ENCODE results near the gene TMBIM4.
A peak's percentile ranks its signal among the peaks of the same experiment; 100 is the strongest.

The TMBIM4 gene

DNA sequence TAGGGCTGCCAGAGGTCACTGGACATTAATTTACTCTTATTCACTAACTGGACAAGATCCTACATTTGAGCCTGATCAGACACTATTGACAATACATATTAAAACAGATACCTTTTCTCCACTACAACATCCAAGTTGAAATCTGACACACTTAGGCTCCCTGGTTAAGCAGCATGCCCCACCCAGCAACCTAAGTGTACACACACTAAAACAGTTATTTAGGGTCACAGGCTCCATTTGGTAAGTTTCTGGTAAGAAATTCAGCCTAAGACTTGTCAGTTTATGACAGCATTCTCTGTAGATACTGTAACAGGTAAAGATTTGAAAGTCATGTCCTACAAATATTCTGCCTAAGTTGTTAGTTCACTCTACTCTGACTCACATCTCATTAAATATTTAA, 27.0 kb downstream of the TMBIM4 start:
- DNase-seq (ENCODE audit: insufficient read length, low spot score), result no peak
- no peak for FAIRE-seq

DNA sequence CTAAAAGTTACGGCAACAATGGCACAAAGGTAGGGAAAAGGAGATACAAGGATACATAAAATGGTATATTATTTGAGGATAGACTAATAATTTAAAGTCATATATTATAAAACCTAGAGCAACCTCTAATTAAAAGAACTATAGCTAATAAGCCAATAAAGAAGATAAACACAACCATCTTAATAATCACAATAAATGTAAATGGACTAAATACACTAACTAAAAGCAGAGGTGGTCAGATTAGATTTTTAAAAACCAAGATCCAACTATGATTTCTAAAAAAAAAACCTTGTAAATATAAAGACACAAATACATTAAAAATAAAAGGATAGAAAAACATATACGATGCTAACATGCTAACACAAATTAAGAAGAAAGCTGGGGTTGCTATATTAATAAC, 28.5 kb downstream of the TMBIM4 start:
- no peak for FAIRE-seq
- DNase-seq (ENCODE audit: insufficient read length, low spot score), result no peak

DNA sequence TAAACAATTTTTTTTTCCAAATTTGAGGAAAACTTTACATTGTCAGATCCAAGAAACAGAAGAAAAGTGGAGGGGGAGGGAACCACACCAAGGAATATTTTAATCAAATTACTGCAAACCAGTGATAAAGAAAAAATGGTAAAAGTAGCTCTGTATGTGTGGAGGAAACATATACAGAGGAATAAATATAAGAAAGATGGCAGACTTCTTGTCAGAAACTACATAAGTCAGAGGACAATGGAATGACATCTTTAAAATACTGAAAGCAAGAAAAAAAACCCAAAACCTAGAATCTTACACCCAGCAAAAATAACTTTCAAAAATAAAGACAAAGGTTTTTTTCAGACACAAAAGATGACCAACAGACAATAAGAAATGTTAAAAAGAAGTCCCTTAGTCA, 29.1 kb downstream of the TMBIM4 start:
- FAIRE-seq, result no peak

GRCh38 chr12:66139328-66139727, 30.5 kb downstream of the TMBIM4 start:
- DNase-seq (ENCODE audit: insufficient read length, low spot score) (no peak), FAIRE-seq (no peak)

More for the DNA sequence above, 29.1 kb downstream of the TMBIM4 start:
- DNase-seq (ENCODE audit: insufficient read length, low spot score), result no peak

DNA sequence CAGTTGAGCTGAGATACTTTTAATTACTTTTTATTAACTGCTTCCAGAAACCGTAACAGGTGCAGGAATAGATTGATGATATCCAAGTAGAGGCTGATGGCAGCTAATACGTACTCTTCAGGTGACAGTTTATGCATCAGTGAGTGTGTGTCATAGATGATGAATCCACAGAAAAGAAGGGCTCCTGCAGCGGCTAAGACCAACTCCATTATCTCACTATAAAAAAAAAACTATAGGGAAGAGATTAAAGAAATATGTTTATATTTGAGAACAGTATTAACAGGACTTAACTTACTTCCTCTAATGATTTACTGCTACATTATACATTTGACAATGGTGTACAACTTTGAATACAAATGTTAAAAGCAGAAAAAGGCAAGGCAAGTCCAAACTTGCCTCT, 31.9 kb downstream of the TMBIM4 start:
- FAIRE-seq (no peak), DNase-seq (ENCODE audit: insufficient read length, low spot score) (no peak)

GRCh38 chr12:66132408-66132807, 37.4 kb downstream of the TMBIM4 start:
- FAIRE-seq (no peak), DNase-seq (ENCODE audit: insufficient read length, low spot score) (peak; percentile 23)

DNA sequence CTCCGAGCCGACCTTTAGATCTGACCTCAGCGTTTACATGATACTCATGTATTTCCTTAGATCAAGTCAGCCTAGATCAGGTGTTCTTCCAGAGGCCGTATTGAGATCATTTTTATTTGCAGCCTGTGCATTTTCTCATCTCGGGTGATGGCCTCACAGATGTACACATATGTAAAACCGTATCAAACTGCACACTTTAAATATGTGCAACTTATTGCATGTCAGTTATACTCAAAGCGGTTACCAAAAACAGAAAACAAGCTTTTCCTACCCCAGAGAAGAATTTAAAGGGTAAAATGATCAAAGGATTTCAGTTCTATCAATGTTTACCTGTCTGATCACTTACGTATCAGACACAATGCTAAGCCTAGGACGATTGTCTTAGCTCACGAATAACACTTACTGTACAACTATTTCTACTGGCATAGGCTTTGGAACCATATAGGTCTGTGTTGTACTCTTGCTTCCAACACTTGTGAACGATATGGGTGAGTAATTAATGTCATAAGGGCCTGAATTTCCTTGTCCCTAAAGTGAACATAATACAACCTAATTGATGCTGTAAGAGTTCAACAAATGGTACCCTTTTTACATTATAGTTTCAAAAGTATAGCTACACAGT, 38.6 kb downstream of the TMBIM4 start:
- FAIRE-seq (no peak), DNase-seq (ENCODE audit: insufficient read length, low spot score) (no peak)

GRCh38 chr12:66130267-66131066, 39.3 kb downstream of the TMBIM4 start, which contains the start of gene LLPH:
TSS of gene LLPH (minus strand) at chr12:66130750. CDS start at chr12:66129106, 1,644 bp downstream.
- DNase-seq (ENCODE audit: insufficient read length, low spot score) (peak; percentile 78), FAIRE-seq (peak; percentile 66)

DNA sequence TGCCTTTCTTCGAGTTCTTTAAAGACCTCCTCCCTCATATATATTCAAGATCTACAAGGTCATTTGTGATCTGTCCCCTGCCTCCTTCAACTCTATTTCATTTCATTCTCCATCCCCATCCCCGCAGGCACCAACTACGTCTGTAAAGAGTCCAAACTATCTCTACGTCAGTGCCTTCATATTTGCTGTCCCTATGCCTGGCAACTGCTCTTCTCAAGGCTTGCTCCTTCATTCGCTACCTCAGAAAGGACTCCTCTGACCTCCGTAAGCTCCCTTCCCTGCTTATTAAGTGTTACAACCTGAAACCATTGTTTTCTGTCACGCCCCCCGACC, 39.9 kb downstream of the TMBIM4 start:
- FAIRE-seq (no peak), DNase-seq (ENCODE audit: insufficient read length, low spot score) (no peak)

GRCh38 chr12:66127650-66128049, 42.1 kb downstream of the TMBIM4 start:
- FAIRE-seq, result no peak

DNA sequence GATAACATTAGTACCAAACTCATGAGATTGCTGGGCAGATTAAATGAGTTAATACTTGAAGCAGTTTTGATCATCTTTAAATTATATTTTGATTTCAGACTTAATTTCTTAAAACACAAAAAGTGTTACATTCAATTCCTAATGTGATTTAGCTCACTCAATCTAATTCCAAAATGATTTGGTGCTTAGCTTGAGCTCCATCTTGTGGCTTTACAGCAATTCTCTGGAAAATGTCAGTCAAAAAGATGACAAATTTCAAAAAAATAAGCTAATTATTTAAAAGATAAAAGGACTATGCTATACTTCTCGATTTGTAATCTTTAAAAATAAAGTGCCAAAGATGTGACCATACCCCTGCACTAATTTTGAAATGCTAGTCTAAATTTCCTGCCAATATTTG, 49.3 kb downstream of the TMBIM4 start:
- FAIRE-seq, result no peak
- no peak for DNase-seq (ENCODE audit: insufficient read length, low spot score)

More at GRCh38 chr12:66127650-66128049, 42.1 kb downstream of the TMBIM4 start:
- DNase-seq (ENCODE audit: insufficient read length, low spot score), result no peak

DNA sequence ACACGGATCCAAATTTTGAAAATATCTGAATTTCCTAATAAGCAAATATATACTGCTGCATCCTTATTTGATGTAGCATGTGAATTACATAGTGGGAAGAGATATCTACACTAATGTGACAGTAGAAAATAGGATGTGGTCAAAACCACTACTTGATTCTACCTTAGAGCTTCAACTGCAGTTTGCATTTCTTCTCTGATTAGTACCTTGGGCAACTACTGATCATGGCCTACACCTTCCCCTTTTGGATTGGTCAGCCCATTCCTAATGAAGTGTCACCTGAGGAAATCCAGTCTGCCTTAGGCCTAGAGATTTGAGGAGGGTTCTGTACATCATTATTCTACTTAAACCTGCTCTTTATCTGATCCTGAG, 49.9 kb downstream of the TMBIM4 start:
- FAIRE-seq, result no peak

GRCh38 chr12:66119229-66119869, 50.4 kb downstream of the TMBIM4 start:
- FAIRE-seq (no peak), DNase-seq (ENCODE audit: insufficient read length, low spot score) (no peak)

More for the DNA sequence above, 49.9 kb downstream of the TMBIM4 start:
- no peak for DNase-seq (ENCODE audit: insufficient read length, low spot score)

DNA sequence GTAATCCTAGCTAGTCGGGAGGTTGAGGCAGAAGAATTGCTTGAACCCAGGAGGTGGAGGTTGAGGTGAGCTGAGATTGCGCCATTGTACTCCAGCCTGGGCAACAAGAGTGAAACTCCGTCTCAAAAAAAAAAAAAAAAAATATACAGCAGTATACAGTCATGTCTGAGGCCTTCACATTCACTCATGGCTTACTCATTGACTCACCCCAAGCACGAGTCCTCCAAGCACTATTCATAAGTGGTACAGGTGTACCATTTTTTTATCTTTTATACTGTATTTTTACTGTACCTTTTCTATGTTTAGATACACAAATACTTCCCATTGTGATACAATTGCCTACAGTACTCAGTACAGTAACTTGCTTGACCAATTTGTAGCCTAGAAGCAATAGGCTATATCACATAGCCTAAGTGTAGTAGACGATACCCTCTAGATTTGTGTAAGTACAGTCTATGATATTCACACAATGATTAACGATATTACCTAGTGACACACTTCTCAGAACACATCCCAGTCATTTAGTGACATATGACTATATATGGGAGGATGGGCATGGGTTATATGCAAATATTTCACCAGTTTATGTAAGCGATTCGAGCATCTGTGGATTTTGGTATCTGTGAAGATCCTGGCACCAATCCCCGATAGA, 51.4 kb downstream of the TMBIM4 start:
- no peak for FAIRE-seq

DNA sequence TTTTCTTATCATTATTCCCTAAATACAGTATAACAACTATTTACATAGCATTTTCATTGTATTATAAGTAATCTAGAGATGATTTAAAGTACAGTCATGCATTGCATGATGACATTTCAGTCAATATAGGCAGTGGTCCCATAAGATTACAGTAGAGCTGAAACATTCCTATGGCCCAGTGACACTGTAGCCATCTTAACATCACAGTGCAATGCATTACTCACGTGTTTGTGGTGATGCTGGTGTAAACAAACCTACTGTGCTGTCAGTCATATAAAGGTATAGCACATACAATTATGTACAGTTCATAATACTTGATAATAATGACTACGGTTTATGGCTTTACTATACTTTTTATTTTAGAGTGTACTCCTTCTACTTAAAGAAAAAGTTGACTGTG, 52.6 kb downstream of the TMBIM4 start:
- no peak for FAIRE-seq

More for the DNA sequence above, 51.4 kb downstream of the TMBIM4 start:
- no peak for DNase-seq (ENCODE audit: insufficient read length, low spot score)

DNA sequence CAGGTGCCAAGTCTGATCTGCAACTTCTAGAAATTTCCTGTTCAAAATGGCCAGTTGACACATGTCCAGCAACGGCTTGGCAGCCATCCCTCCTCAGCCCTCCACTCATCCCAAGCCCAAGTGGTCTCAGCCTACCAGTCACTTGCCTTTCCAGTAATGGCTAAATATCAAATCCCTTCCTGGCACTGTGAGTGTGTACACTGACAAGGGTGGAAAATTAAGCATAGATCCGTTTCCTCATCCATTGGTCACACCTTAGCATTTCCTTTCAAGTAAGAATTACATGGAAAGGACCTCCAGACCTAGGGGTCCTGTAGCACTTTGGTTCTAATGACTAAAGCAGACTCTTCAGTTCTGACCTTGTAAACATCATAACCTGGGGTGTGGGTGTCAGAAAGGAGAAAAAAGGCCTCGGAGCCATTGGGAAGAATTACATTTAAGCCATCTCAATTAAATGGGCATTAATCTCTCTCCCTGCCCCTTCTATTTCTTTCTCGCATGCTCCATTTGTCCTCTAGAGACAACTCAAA, 54.7 kb downstream of the TMBIM4 start:
- FAIRE-seq (no peak), DNase-seq (ENCODE audit: insufficient read length, low spot score) (no peak)

More for the DNA sequence above, 52.6 kb downstream of the TMBIM4 start:
- no peak for DNase-seq (ENCODE audit: insufficient read length, low spot score)

DNA sequence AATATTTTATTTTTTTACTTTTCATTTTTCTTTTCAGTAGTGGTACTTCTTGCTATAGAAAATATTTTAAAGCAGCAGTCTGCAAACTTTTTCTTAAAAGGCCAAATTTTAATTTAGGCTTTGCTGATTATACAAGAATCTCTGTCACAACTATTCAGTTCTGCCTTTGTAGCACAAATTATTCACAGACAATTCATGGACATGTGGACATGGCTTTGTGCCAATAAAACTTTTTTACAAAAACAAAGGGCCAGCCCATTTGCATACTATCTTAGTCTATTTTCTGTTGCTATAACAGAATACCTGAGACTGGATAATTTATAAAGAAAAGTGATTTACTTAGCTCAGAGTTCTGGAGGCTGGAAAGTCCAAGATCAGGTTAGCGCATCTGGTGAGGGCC, 56.3 kb downstream of the TMBIM4 start:
- no peak for FAIRE-seq
- DNase-seq (ENCODE audit: insufficient read length, low spot score), result no peak

- DNase-seq (ENCODE audit: insufficient read length, low spot score) (no peak), FAIRE-seq (no peak)
These were observed 58.2 kb downstream of the TMBIM4 start for GRCh38 chr12:66111605-66112004.

DNA sequence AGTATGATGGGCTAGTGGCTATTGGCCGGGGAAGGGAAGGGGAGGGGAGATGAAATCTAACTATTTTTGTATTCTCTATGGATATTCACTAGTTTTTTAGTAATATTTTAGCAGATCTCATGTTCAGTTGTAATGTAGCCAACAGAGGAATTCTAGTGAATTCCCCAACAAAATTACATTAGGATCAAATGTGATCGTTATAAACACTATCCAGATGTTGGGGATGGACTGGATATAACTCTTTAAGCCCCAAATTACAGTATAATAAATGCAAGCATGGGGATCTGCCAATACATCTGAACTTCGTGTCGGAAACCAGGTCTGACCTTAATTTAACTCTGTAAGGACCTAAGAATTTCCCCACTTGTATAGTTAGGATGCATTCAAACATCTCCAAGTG, 60.7 kb downstream of the TMBIM4 start:
- FAIRE-seq (no peak), DNase-seq (ENCODE audit: insufficient read length, low spot score) (no peak)

GRCh38 chr12:66108386-66108785, 61.4 kb downstream of the TMBIM4 start:
- DNase-seq (ENCODE audit: insufficient read length, low spot score), result no peak
- FAIRE-seq, result no peak

- DNase-seq (ENCODE audit: insufficient read length, low spot score), result peak; percentile 69
- no peak for FAIRE-seq
These were observed 62.3 kb downstream of the TMBIM4 start for GRCh38 chr12:66107451-66107915.

Data from HTR-8/SVneo (cell line).